Keratinocyte (primary cell): ENCODE data around the gene ATP11A. TPM values are rescaled to one million over a fixed set of nuclear protein-coding genes. Genes with fewer than 3 reads are reported as not detected.

Source experiments
- DNase-seq: peaks from one replicate; pipeline ENCODE4 v3.0.0-alpha.2; 2011; ENCODE audit warnings: low read depth, missing footprints, low spot score
- FAIRE-seq: peaks from 2 replicates; lab custom pipeline; 2011; peaks lifted over from hg19 to GRCh38; lab: Jason Lieb, UNC
- H2AFZ ChIP-seq: 2 replicates; pipeline ENCODE4 v1.6.0; 2012; ENCODE audit warnings: low read length, control low read depth, inconsistent platforms; ENCODE audit not compliant: control insufficient read depth
- H3K27ac ChIP-seq: 2 replicates; pipeline ENCODE4 v1.5.1; 2011; ENCODE audit warnings: low read length; ENCODE audit not compliant: control insufficient read depth, insufficient read depth
- H3K27me3 ChIP-seq: 3 replicates; pipeline ENCODE4 v1.6.0; 2011; ENCODE audit warnings: low read length; ENCODE audit not compliant: control insufficient read depth, insufficient read depth; ENCODE audit errors: extremely low read depth
- H3K36me3 ChIP-seq, 2 experiments: 2 replicates in 1 of 2; 3 replicates in 1 of 2; pipeline ENCODE4 v1.5.1; 2011; ENCODE audit warnings: low read length in 2 of 2, mild to moderate bottlenecking in 1 of 2; ENCODE audit not compliant: control insufficient read depth in 2 of 2, insufficient read depth in 2 of 2; ENCODE audit errors: extremely low read depth in 1 of 2
- H3K4me1 ChIP-seq: 3 replicates; pipeline ENCODE4 v1.5.1; 2011; ENCODE audit warnings: low read length; ENCODE audit not compliant: control insufficient read depth, insufficient read depth; ENCODE audit errors: extremely low read depth
- H3K4me2 ChIP-seq: 3 replicates; pipeline ENCODE4 v1.6.0; 2011; ENCODE audit warnings: low read depth, low read length; ENCODE audit not compliant: control insufficient read depth, insufficient read depth; ENCODE audit errors: extremely low read depth
- H3K4me3 ChIP-seq, 3 experiments: fragments of 200-600 bp in 1 of 3; sonication (generic) in 1 of 3; 2 replicates in 2 of 3; 3 replicates in 1 of 3; pipeline ENCODE4 v1.5.1; 2011 to 2016; ENCODE audit warnings: low read length in 3 of 3, mild to moderate bottlenecking in 3 of 3, control low read depth in 2 of 3, inconsistent platforms in 1 of 3, low read depth in 1 of 3, mixed read lengths in 1 of 3, mixed run types in 1 of 3, moderate library complexity in 1 of 3; ENCODE audit not compliant: control insufficient read depth in 2 of 3, insufficient read depth in 2 of 3; ENCODE audit errors: extremely low read depth in 1 of 3
- H3K79me2 ChIP-seq: 2 replicates; pipeline ENCODE4 v1.6.0; 2012; ENCODE audit warnings: low read length; ENCODE audit not compliant: control insufficient read depth, insufficient read depth
- H3K9ac ChIP-seq: 3 replicates; pipeline ENCODE4 v1.6.0; 2011; ENCODE audit warnings: low read length; ENCODE audit not compliant: control insufficient read depth, insufficient read depth; ENCODE audit errors: extremely low read depth
- H3K9me1 ChIP-seq: 3 replicates; pipeline ENCODE4 v1.6.0; 2011; ENCODE audit warnings: low read length; ENCODE audit not compliant: control insufficient read depth, insufficient read depth; ENCODE audit errors: extremely low read depth
- H3K9me3 ChIP-seq: 2 replicates; pipeline ENCODE4 v1.5.1; 2012; ENCODE audit warnings: low read depth, low read length; ENCODE audit not compliant: control insufficient read depth
- H4K20me1 ChIP-seq: 3 replicates; pipeline ENCODE4 v1.6.0; 2011; ENCODE audit warnings: low read length; ENCODE audit not compliant: control insufficient read depth, insufficient read depth; ENCODE audit errors: extremely low read depth
- CTCF ChIP-seq, 3 experiments: IDR thresholded peaks in 1 of 3; conservative IDR thresholded peaks in 1 of 3; optimal IDR thresholded peaks in 1 of 3; 2 replicates in 2 of 3; 3 replicates in 1 of 3; pipeline versions ENCODE3 to v1.5.1; 2011; ENCODE audit warnings: low read length in 3 of 3, mild to moderate bottlenecking in 3 of 3, moderate library complexity in 2 of 3, control low read depth in 1 of 3, inconsistent platforms in 1 of 3; ENCODE audit not compliant: insufficient read depth in 2 of 3; ENCODE audit errors: extremely low read depth in 1 of 3
- EZH2 ChIP-seq: IDR thresholded peaks from one replicate; pipeline ENCODE4 v1.6.1; 2012; ENCODE audit warnings: inconsistent platforms, mild to moderate bottlenecking, low read length, moderate library complexity
- dilution Hi-C: fragments of 300-500 bp; cut with MboI; formaldehyde crosslinking; loops from one replicate; pipeline ENCODE4 v1.7.0; 2020; ENCODE audit warnings: low sequenced_read_pairs; ENCODE audit not compliant: extremely low pct_ligation_motif_present
- polyA plus RNA-seq, 5 experiments: library from polyadenylated mRNA; depleted of rRNA in 3 of 5; stranded (reverse) in 3 of 5; stranded (forward) in 1 of 5; unstranded in 1 of 5; fragments of >200 nt; gene quantifications; 1 replicate in 1 of 5; 2 replicates in 3 of 5; 3 replicates in 1 of 5; pipeline versions ENCODE4 v1.2.1 to v1.2.3, GENCODE V29; 2011 to 2012; ENCODE audit warnings: missing spikeins in 2 of 5, low read depth in 1 of 5, low replicate concordance in 1 of 5

ATP11A gene
- polyA plus RNA-seq, 1 donor (not counting 4 experiments of a cell fraction or from before 2014, with no cell fraction given) = 4.3 TPM

- H3K4me2 ChIP-seq = no peak overlapping the region
- dilution Hi-C loops = no loop called here
Measured at GRCh38 chr13:112770504-112770903, 80.7 kb downstream of the ATP11A start.

GRCh38 chr13:112771139-112771876, 81.5 kb downstream of the ATP11A start:
- H3K9me1 ChIP-seq = no peaks in the 10 kb centered on the region
- no peaks in the 10 kb centered on the region for H4K20me1 ChIP-seq
- H3K4me2 ChIP-seq = no peak overlapping the region
- no peaks in the 10 kb centered on the region for H3K27me3 ChIP-seq
- peaks cover 14% of the 10 kb centered on the region for H3K4me1 ChIP-seq
- TF ChIP-seq EZH2 = no peak
- no peak for TF ChIP-seq CTCF (optimal IDR thresholded peaks at IDR 0.05 in 1 of 3, IDR thresholded peaks at IDR 0.05 in 1 of 3, conservative IDR thresholded peaks at IDR 0.05 in 1 of 3; ENCODE audit: extremely low read depth in 1 of 3, insufficient read depth in 2 of 3, low read length in 3 of 3)
- H2AFZ ChIP-seq = no peak overlapping the region
- no peak overlapping the region for H3K4me3 ChIP-seq
- no peak overlapping the region for H3K27ac ChIP-seq
- H3K36me3 ChIP-seq = no peaks in the 10 kb centered on the region
- no peak overlapping the region for H3K9ac ChIP-seq
- FAIRE-seq = no peak
- DNase-seq = no peak
- H3K79me2 ChIP-seq = peaks cover 4% of the 10 kb centered on the region
- dilution Hi-C loops = no loop called here
- H3K9me3 ChIP-seq = no peaks in the 10 kb centered on the region

More at GRCh38 chr13:112770504-112770903, 80.7 kb downstream of the ATP11A start:
- Histone ChIP-seq H3K9ac (no peak overlapping the region), H3K9me1 (no peaks in the 10 kb centered on the region), H3K36me3 (no peaks in the 10 kb centered on the region), H3K4me3 (no peak overlapping the region), H4K20me1 (no peaks in the 10 kb centered on the region), H3K79me2 (peaks cover 4% of the 10 kb centered on the region), H3K9me3 (no peaks in the 10 kb centered on the region), H3K4me1 (peaks cover 14% of the 10 kb centered on the region), H3K27me3 (no peaks in the 10 kb centered on the region), H2AFZ (no peak overlapping the region), H3K27ac (no peak overlapping the region)
- TF ChIP-seq CTCF (optimal IDR thresholded peaks at IDR 0.05 in 1 of 3, IDR thresholded peaks at IDR 0.05 in 1 of 3, conservative IDR thresholded peaks at IDR 0.05 in 1 of 3; ENCODE audit: extremely low read depth in 1 of 3, insufficient read depth in 2 of 3, low read length in 3 of 3) (no peak), EZH2 (no peak)
- DNase-seq (no peak), FAIRE-seq (no peak)
